ENCODE results near the gene GHRHR. TPM values are rescaled to one million over a fixed set of nuclear protein-coding genes. Genes with fewer than 3 reads are reported as not detected.

The GHRHR gene
- total and polyA plus RNA-seq, 9 donors = not detected

DNA sequence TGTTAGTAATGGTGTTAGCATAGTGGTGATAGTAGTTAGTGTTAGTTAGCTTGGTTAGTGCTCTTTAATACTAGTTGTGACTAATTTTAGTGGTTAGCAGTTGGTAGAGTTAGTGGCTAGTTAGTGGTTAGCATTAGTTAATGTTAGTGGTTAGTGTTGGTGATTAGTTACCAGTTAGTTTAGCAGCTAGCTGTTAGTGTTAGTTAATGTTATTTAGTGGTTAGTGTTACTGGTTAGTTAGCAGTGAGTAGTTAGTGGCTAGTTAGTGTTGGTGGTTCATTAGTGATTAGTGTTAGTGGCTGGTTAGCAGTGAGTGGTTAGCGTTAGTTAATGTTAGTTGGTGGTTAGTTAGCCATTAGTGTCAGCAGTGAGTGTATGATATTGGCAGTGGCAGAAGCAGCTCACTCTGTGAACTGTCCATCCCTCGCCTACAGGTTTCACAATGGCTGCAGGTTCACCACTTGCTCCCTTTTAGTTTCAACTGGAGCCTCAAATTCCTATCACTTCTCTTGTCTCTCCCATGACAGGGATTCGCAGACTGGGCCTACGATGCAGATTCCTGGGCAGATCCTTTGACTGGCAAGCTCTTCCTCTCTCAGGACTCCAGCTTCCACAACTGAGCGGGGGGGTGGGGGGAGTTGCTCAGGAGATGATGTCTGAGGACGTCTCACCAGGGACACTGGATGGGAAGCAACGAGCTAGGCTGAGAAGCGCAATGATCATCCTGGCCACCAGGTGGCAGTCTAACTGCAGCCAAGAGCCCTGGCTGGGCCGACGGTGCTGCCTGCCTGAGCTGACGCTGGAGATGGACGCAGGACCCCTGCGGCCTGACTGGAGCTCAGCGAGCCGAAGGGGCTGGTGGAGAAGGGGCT is 19.5 kb downstream of the GHRHR start:
- Histone ChIP-seq H3K36me3 (no peaks in the 10 kb centered on the region), H3K4me3 (no peak overlapping the region), H3K4me1 (ENCODE audit: insufficient read depth) (peaks cover under 1% of the 10 kb centered on the region), H3K27me3 (no peaks in the 10 kb centered on the region), H3K27ac (no peak overlapping the region), H3K9me3 (no peaks in the 10 kb centered on the region)
- intact Hi-C loops (cut with DNase I) = loop anchor here in 2 of 4 donors (1.0 to 10.0 kb wide), 2 partner anchors 132 to 141 kb away; no protein-coding TSS in a partner anchor
- DNase-seq = peak; percentile 76 to 90 (median 87)
- TF ChIP-seq POLR2A (IDR thresholded peaks at IDR 0.05) (no peak), EP300 (IDR thresholded peaks at IDR 0.05) (no peak)
- TF ChIP-seq, protein P1, sequence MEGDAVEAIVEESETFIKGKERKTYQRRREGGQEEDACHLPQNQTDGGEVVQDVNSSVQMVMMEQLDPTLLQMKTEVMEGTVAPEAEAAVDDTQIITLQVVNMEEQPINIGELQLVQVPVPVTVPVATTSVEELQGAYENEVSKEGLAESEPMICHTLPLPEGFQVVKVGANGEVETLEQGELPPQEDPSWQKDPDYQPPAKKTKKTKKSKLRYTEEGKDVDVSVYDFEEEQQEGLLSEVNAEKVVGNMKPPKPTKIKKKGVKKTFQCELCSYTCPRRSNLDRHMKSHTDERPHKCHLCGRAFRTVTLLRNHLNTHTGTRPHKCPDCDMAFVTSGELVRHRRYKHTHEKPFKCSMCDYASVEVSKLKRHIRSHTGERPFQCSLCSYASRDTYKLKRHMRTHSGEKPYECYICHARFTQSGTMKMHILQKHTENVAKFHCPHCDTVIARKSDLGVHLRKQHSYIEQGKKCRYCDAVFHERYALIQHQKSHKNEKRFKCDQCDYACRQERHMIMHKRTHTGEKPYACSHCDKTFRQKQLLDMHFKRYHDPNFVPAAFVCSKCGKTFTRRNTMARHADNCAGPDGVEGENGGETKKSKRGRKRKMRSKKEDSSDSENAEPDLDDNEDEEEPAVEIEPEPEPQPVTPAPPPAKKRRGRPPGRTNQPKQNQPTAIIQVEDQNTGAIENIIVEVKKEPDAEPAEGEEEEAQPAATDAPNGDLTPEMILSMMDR (IDR thresholded peaks at IDR 0.05) = peak; percentile 80 to 89 (median 88)
- 7 to 11% (median 7%) methylated on average over 15 of the region's 15 CpGs for WGBS, 3 donors

GRCh38 chr7:30983914-30984247 is 20.1 kb downstream of the GHRHR start:
- intact Hi-C loops (cut with DNase I) = loop anchor here in 2 of 4 donors (1.0 to 10.0 kb wide), 2 partner anchors 131 to 140 kb away; no protein-coding TSS in a partner anchor
- Histone ChIP-seq H3K4me1 (ENCODE audit: insufficient read depth) (peaks cover 5% of the 10 kb centered on the region), H3K4me3 (no peak overlapping the region), H3K9me3 (no peaks in the 10 kb centered on the region), H3K27me3 (no peaks in the 10 kb centered on the region), H3K36me3 (no peaks in the 10 kb centered on the region), H3K27ac (no peak overlapping the region)
- DNase-seq = no peak
- WGBS, 3 donors = 35 to 45% (median 39%) methylated on average over 12 of the region's 12 CpGs
- TF ChIP-seq POLR2A (IDR thresholded peaks at IDR 0.05) (no peak), EP300 (IDR thresholded peaks at IDR 0.05) (no peak)
- TF ChIP-seq, protein P1 (IDR thresholded peaks at IDR 0.05) = no peak

DNA sequence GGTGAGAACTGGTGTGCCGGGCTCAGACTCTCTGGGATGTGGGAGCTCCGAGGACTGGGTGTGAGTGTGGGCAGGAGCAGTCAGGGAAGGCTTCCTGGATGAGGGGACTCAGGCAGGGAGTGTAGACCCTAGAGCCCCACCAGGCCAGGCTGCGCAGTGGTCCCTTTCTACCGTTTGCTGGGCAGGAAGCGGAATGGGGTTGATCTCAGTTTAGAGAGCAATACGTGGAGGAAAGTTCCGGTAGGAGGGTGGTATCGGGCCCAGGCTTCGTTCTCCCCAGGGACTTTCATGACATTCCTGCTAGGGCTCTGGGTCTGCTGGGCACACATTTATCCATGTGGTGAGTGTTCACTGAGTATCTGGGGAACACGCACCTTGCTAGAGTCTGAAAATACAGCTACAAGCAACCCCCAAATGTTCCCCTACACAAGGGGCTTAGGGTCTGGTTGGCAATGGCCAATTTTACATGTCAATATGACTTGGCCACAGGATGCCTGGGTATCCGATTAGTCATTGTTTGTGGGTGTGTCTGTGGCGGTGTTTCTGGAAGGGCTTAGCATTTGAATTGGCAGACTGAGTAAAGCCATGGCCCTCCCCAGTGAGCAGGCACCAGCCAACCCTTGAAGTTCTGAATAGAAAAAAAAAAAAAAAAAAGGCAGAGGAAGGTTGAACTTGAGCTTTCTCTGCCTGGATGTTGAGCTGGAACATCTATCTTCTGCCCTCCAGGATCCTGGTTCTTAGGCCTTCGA is 20.8 kb downstream of the GHRHR start:
- 87 to 89% (median 87%) methylated on average over 13 of the region's 13 CpGs for WGBS, 3 donors
- H3K4me3 ChIP-seq = no peak overlapping the region
- TF ChIP-seq POLR2A (IDR thresholded peaks at IDR 0.05) = no peak
- no peak for TF ChIP-seq EP300 (IDR thresholded peaks at IDR 0.05)
- TF ChIP-seq, protein P1 (IDR thresholded peaks at IDR 0.05) = no peak
- no peak overlapping the region for H3K27ac ChIP-seq
- H3K27me3 ChIP-seq = no peaks in the 10 kb centered on the region
- no peaks in the 10 kb centered on the region for H3K36me3 ChIP-seq
- H3K9me3 ChIP-seq = no peaks in the 10 kb centered on the region
- intact Hi-C loops (cut with DNase I) = loop anchor here in 2 of 4 donors (5.0 to 10.0 kb wide), 2 partner anchors 130 to 138 kb away; no protein-coding TSS in a partner anchor
- no peak for DNase-seq
- H3K4me1 ChIP-seq (ENCODE audit: insufficient read depth) = peaks cover 5% of the 10 kb centered on the region

GRCh38 chr7:30985756-30986155 is 22.0 kb downstream of the GHRHR start:
- DNase-seq = no peak
- peaks cover 5% of the 10 kb centered on the region for H3K4me1 ChIP-seq (ENCODE audit: insufficient read depth)
- H3K27ac ChIP-seq = no peak overlapping the region
- H3K9me3 ChIP-seq = no peaks in the 10 kb centered on the region
- H3K36me3 ChIP-seq = no peaks in the 10 kb centered on the region
- no peak overlapping the region for H3K4me3 ChIP-seq
- intact Hi-C loops (cut with DNase I) = loop anchor here in 3 of 4 donors (2.0 to 10.0 kb wide), 3 partner anchors 129 to 137 kb away; no protein-coding TSS in a partner anchor
- H3K27me3 ChIP-seq = no peaks in the 10 kb centered on the region
- 83 to 85% (median 84%) methylated on average over 7 of the region's 7 CpGs for WGBS, 3 donors
- TF ChIP-seq POLR2A (IDR thresholded peaks at IDR 0.05) = no peak
